ENCODE results near the gene SMYD3.
"Not testable (repeated sequence)": the region's sequence is repeated elsewhere in the genome, so short reads cannot be mapped to it uniquely, and the experiment has no call there.

Gene SMYD3

GRCh38 chr1:245807306-245807705, 699.8 kb downstream of the SMYD3 start:
- no peak for DNase-seq (ENCODE audit: low read depth in 2 of 2)

- no peak for DNase-seq (ENCODE audit: low read depth in 2 of 2)
These were observed 701.5 kb downstream of the SMYD3 start for GRCh38 chr1:245805532-245805931.

- no peak for DNase-seq (ENCODE audit: low read depth in 2 of 2)
These were observed 702.4 kb downstream of the SMYD3 start for GRCh38 chr1:245804696-245805095.

- no peak for DNase-seq (ENCODE audit: low read depth in 2 of 2)
These were observed 703.4 kb downstream of the SMYD3 start for GRCh38 chr1:245803666-245804037.

GRCh38 chr1:245802941-245803665, 704.0 kb downstream of the SMYD3 start:
- no peak for DNase-seq (ENCODE audit: low read depth in 2 of 2)

GRCh38 chr1:245800901-245801605, 706.0 kb downstream of the SMYD3 start:
- no peak for DNase-seq (ENCODE audit: low read depth in 2 of 2)

GRCh38 chr1:245798349-245798711, 708.7 kb downstream of the SMYD3 start:
- no peak for DNase-seq (ENCODE audit: low read depth in 2 of 2)

GRCh38 chr1:245797592-245798348, 709.3 kb downstream of the SMYD3 start:
- no peak for DNase-seq (ENCODE audit: low read depth in 2 of 2)

- no peak for DNase-seq (ENCODE audit: low read depth in 2 of 2)
These were observed 715.4 kb downstream of the SMYD3 start for GRCh38 chr1:245791410-245792312.

GRCh38 chr1:245790441-245790840, 716.6 kb downstream of the SMYD3 start:
- DNase-seq (ENCODE audit: low read depth in 2 of 2) = no peak

GRCh38 chr1:245788886-245789285, 718.2 kb downstream of the SMYD3 start:
- DNase-seq (ENCODE audit: low read depth in 2 of 2) = no peak

- DNase-seq (ENCODE audit: low read depth in 2 of 2) = no peak
These were observed 718.8 kb downstream of the SMYD3 start for GRCh38 chr1:245788269-245788668.

- no peak for DNase-seq (ENCODE audit: low read depth in 2 of 2)
These were observed 720.1 kb downstream of the SMYD3 start for GRCh38 chr1:245786948-245787347.

- no peak for DNase-seq (ENCODE audit: low read depth in 2 of 2)
These were observed 727.0 kb downstream of the SMYD3 start for GRCh38 chr1:245779797-245780755.

- DNase-seq (ENCODE audit: low read depth in 2 of 2) = no peak
These were observed 729.3 kb downstream of the SMYD3 start for GRCh38 chr1:245777752-245778151.

GRCh38 chr1:245776694-245777332, 730.3 kb downstream of the SMYD3 start:
- DNase-seq (ENCODE audit: low read depth in 2 of 2) = no peak

- DNase-seq (ENCODE audit: low read depth in 2 of 2) = no peak
These were observed 730.9 kb downstream of the SMYD3 start for GRCh38 chr1:245776139-245776538.

GRCh38 chr1:245774931-245775330, 732.1 kb downstream of the SMYD3 start:
- not testable (repeated sequence) for DNase-seq (ENCODE audit: low read depth in 2 of 2)

- DNase-seq (ENCODE audit: low read depth in 2 of 2) = no peak
These were observed 732.9 kb downstream of the SMYD3 start for GRCh38 chr1:245774196-245774595.

- no peak for DNase-seq (ENCODE audit: low read depth in 2 of 2)
These were observed 733.7 kb downstream of the SMYD3 start for GRCh38 chr1:245773344-245773743.
